LNCaP clone FGC (cell line): ENCODE results near the gene DPYSL3.

Experiments
- DNase-seq: peaks from one replicate; pipeline ENCODE4 v3.0.0-alpha.2; 2011; ENCODE audit warnings: low read depth
- H3K4me3 ChIP-seq: 2 replicates; pipeline ENCODE4 v1.5.1; 2011; ENCODE audit warnings: mild to moderate bottlenecking, low read depth, low read length, control low read depth
- CTCF ChIP-seq: IDR thresholded peaks from 2 replicates; pipeline ENCODE4 v1.5.1; 2012; ENCODE audit warnings: mild to moderate bottlenecking; ENCODE audit not compliant: control insufficient read depth, insufficient read depth; ENCODE audit errors: extremely low read depth

Gene DPYSL3

GRCh38 chr5:147483188-147483790 lies 26.6 kb downstream of the DPYSL3 start:
- no peak for TF ChIP-seq CTCF
- DNase-seq = no peak
- H3K4me3 ChIP-seq = no peak overlapping the region

- no peak for DNase-seq
- H3K4me3 ChIP-seq = no peak overlapping the region
- no peak for TF ChIP-seq CTCF
Observed at GRCh38 chr5:147482706-147483180, 27.1 kb downstream of the DPYSL3 start.

GRCh38 chr5:147481874-147482705 lies 27.8 kb downstream of the DPYSL3 start:
- no peak for DNase-seq
- no peak overlapping the region for H3K4me3 ChIP-seq
- TF ChIP-seq CTCF = no peak

GRCh38 chr5:147481376-147481775 lies 28.5 kb downstream of the DPYSL3 start:
- H3K4me3 ChIP-seq = no peak overlapping the region
- DNase-seq = no peak
- no peak for TF ChIP-seq CTCF

- no peak for TF ChIP-seq CTCF
- DNase-seq = no peak
- H3K4me3 ChIP-seq = no peak overlapping the region
Observed at GRCh38 chr5:147479949-147480348, 29.9 kb downstream of the DPYSL3 start.

- TF ChIP-seq CTCF = no peak
- no peak overlapping the region for H3K4me3 ChIP-seq
- no peak for DNase-seq
Observed at GRCh38 chr5:147479444-147479843, 30.4 kb downstream of the DPYSL3 start.

GRCh38 chr5:147474140-147474539 lies 35.7 kb downstream of the DPYSL3 start:
- no peak for DNase-seq
- H3K4me3 ChIP-seq = no peak overlapping the region
- TF ChIP-seq CTCF = no peak
